ENCODE results near the gene PRDX2.

PRDX2 gene

GRCh38 chr19:12774588-12775555 is 26.7 kb downstream of the PRDX2 start, which contains the start of gene HOOK2:
Gene HOOK2 (minus strand): TSS chr19:12775552. CDS start chr19:12775449, 103 bp downstream.
- H3K18ac ChIP-seq (ENCODE audit: low read length): peak within 1 kb of the TSS; percentile 13
- H2BK15ac ChIP-seq (replicated peaks; ENCODE audit: low read depth): no peak within 1 kb of the TSS
- H2BK120ac ChIP-seq (ENCODE audit: low read depth, low read length): no peak within 1 kb of the TSS
- no peaks in the 10 kb centered on the region for H3K79me2 ChIP-seq (ENCODE audit: control insufficient read depth, insufficient read depth, low read length)
- no peak within 1 kb of the TSS for H2AK5ac ChIP-seq (ENCODE audit: low read length)
- H4K8ac ChIP-seq (ENCODE audit: low read depth, low read length): no peak within 1 kb of the TSS
- peak within 1 kb of the TSS; percentile 15 for H3K27ac ChIP-seq (ENCODE audit: low read depth, low read length)
- no peaks in the 10 kb centered on the region for H3K27me3 ChIP-seq (ENCODE audit: insufficient read depth, low read length, poor library complexity)
- peaks cover 8% of the 10 kb centered on the region for H3K4me1 ChIP-seq (ENCODE audit: control insufficient read depth, low read depth, low read length)
- WGBS (ENCODE audit: extremely low coverage, insufficient coverage, low lambda C conversion rate): no CpG with 5 or more reads among the region's 58 CpGs
- no peaks in the 10 kb centered on the region for H3K79me1 ChIP-seq (ENCODE audit: low read length)
- peak within 1 kb of the TSS; percentile 87 for H3K4me2 ChIP-seq (ENCODE audit: low read length)
- peak within 1 kb of the TSS; percentile 95 for H3K56ac ChIP-seq (ENCODE audit: low read length)
- DNase-seq: peak; percentile 91
- peak within 1 kb of the TSS; percentile 77 for H3K9ac ChIP-seq (ENCODE audit: low read length)
- H2BK5ac ChIP-seq (ENCODE audit: low read length): no peak within 1 kb of the TSS
- H3K23ac ChIP-seq (ENCODE audit: low read length): no peak within 1 kb of the TSS
- peak within 1 kb of the TSS; percentile 45 for H3K4me3 ChIP-seq (ENCODE audit: low read length)
- no peak within 1 kb of the TSS for H4K5ac ChIP-seq (ENCODE audit: low read length)
- no peak within 1 kb of the TSS for H3K4ac ChIP-seq (ENCODE audit: low read depth, low read length)
- no peaks in the 10 kb centered on the region for H3K36me3 ChIP-seq (ENCODE audit: control insufficient read depth, insufficient read depth, low read length)

GRCh38 chr19:12773571-12773970 is 28.0 kb downstream of the PRDX2 start:
- peak; percentile 69 for DNase-seq
- Histone ChIP-seq H3K4me1 (ENCODE audit: control insufficient read depth, low read depth, low read length) (peaks cover 2% of the 10 kb centered on the region), H3K4me2 (ENCODE audit: low read length) (no peak overlapping the region), H3K23ac (ENCODE audit: low read length) (no peak overlapping the region), H3K27ac (ENCODE audit: low read depth, low read length) (no peak overlapping the region), H3K56ac (ENCODE audit: low read length) (no peak overlapping the region), H3K79me1 (ENCODE audit: low read length) (no peaks in the 10 kb centered on the region), H3K79me2 (ENCODE audit: control insufficient read depth, insufficient read depth, low read length) (no peaks in the 10 kb centered on the region), H2BK15ac (replicated peaks; ENCODE audit: low read depth) (no peak overlapping the region), H2BK120ac (ENCODE audit: low read depth, low read length) (no peak overlapping the region), H3K4me3 (ENCODE audit: low read length) (no peak overlapping the region), H2AK5ac (ENCODE audit: low read length) (no peak overlapping the region), H3K36me3 (ENCODE audit: control insufficient read depth, insufficient read depth, low read length) (no peaks in the 10 kb centered on the region), H3K9ac (ENCODE audit: low read length) (no peak overlapping the region), H3K27me3 (ENCODE audit: insufficient read depth, low read length, poor library complexity) (no peaks in the 10 kb centered on the region), H4K5ac (ENCODE audit: low read length) (no peak overlapping the region), H3K4ac (ENCODE audit: low read depth, low read length) (no peak overlapping the region), H2BK5ac (ENCODE audit: low read length) (no peak overlapping the region), H4K8ac (ENCODE audit: low read depth, low read length) (no peak overlapping the region), H3K18ac (ENCODE audit: low read length) (no peak overlapping the region)
- WGBS (ENCODE audit: extremely low coverage, insufficient coverage, low lambda C conversion rate): no CpG with 5 or more reads among the region's 2 CpGs

DNA sequence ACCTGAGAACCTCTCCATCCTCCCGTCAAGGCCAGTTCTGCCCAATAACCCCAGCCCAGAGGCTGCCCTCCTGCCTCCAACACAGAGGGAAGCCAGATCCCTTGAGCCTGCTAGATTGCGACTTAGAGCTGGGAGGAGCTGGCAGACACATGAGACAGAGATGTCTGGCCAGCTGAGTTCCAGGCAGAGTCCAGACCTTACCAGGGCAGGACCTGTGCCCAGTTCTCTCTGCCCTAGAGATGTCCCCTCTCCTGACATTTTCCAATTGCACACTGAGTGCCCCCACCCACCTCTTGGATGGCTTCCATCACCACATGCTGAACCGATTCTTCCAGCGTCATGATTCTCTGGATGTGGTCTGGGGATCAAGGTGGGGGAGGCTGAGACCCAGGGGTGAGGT is 29.3 kb downstream of the PRDX2 start:
- Histone ChIP-seq H3K23ac (ENCODE audit: low read length) (no peak overlapping the region), H3K27ac (ENCODE audit: low read depth, low read length) (no peak overlapping the region), H3K4ac (ENCODE audit: low read depth, low read length) (no peak overlapping the region), H2AK5ac (ENCODE audit: low read length) (no peak overlapping the region), H3K27me3 (ENCODE audit: insufficient read depth, low read length, poor library complexity) (no peaks in the 10 kb centered on the region), H2BK120ac (ENCODE audit: low read depth, low read length) (no peak overlapping the region), H2BK15ac (replicated peaks; ENCODE audit: low read depth) (no peak overlapping the region), H3K79me2 (ENCODE audit: control insufficient read depth, insufficient read depth, low read length) (no peaks in the 10 kb centered on the region), H2BK5ac (ENCODE audit: low read length) (no peak overlapping the region), H3K56ac (ENCODE audit: low read length) (no peak overlapping the region), H3K4me2 (ENCODE audit: low read length) (no peak overlapping the region), H3K79me1 (ENCODE audit: low read length) (no peaks in the 10 kb centered on the region), H3K4me3 (ENCODE audit: low read length) (no peak overlapping the region), H3K4me1 (ENCODE audit: control insufficient read depth, low read depth, low read length) (no peaks in the 10 kb centered on the region), H4K8ac (ENCODE audit: low read depth, low read length) (no peak overlapping the region), H4K5ac (ENCODE audit: low read length) (no peak overlapping the region), H3K36me3 (ENCODE audit: control insufficient read depth, insufficient read depth, low read length) (no peaks in the 10 kb centered on the region), H3K18ac (ENCODE audit: low read length) (no peak overlapping the region), H3K9ac (ENCODE audit: low read length) (no peak overlapping the region)
- no peak for DNase-seq
- no CpG with 5 or more reads among the region's 4 CpGs for WGBS (ENCODE audit: extremely low coverage, insufficient coverage, low lambda C conversion rate)

DNA sequence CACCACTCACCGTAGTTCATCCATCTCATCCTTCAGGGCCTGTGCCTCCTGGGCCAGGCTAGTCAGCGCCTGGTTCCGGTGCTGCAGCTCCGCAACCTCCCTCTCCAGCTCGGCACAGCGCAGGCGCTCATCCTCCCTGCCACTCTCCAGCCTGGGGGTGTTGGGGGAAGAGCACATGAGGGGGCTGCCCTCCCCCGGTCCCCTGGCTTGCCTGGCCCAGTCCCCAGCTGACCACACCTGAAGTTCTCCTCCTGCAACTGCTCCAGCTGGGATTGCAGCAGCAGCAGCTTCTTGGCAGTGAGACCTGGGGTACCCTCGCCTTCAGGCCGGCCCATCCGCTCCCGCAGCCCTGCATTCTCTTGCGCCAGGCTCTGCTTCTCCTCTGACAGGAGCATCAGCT is 30.7 kb downstream of the PRDX2 start:
- no peak for DNase-seq
- H3K4me3 ChIP-seq (ENCODE audit: low read length): no peak overlapping the region
- no peak overlapping the region for H2BK120ac ChIP-seq (ENCODE audit: low read depth, low read length)
- no peaks in the 10 kb centered on the region for H3K79me1 ChIP-seq (ENCODE audit: low read length)
- H3K27me3 ChIP-seq (ENCODE audit: insufficient read depth, low read length, poor library complexity): no peaks in the 10 kb centered on the region
- no peak overlapping the region for H2AK5ac ChIP-seq (ENCODE audit: low read length)
- H2BK5ac ChIP-seq (ENCODE audit: low read length): no peak overlapping the region
- no peaks in the 10 kb centered on the region for H3K4me1 ChIP-seq (ENCODE audit: control insufficient read depth, low read depth, low read length)
- H2BK15ac ChIP-seq (replicated peaks; ENCODE audit: low read depth): no peak overlapping the region
- no peaks in the 10 kb centered on the region for H3K36me3 ChIP-seq (ENCODE audit: control insufficient read depth, insufficient read depth, low read length)
- WGBS (ENCODE audit: extremely low coverage, insufficient coverage, low lambda C conversion rate): no CpG with 5 or more reads among the region's 13 CpGs
- no peak overlapping the region for H3K9ac ChIP-seq (ENCODE audit: low read length)
- H3K56ac ChIP-seq (ENCODE audit: low read length): no peak overlapping the region
- no peak overlapping the region for H4K5ac ChIP-seq (ENCODE audit: low read length)
- no peaks in the 10 kb centered on the region for H3K79me2 ChIP-seq (ENCODE audit: control insufficient read depth, insufficient read depth, low read length)
- no peak overlapping the region for H4K8ac ChIP-seq (ENCODE audit: low read depth, low read length)
- no peak overlapping the region for H3K18ac ChIP-seq (ENCODE audit: low read length)
- H3K4ac ChIP-seq (ENCODE audit: low read depth, low read length): no peak overlapping the region
- H3K27ac ChIP-seq (ENCODE audit: low read depth, low read length): no peak overlapping the region
- H3K4me2 ChIP-seq (ENCODE audit: low read length): no peak overlapping the region
- no peak overlapping the region for H3K23ac ChIP-seq (ENCODE audit: low read length)

- no peak overlapping the region for H3K18ac ChIP-seq (ENCODE audit: low read length)
- H4K5ac ChIP-seq (ENCODE audit: low read length): no peak overlapping the region
- WGBS (ENCODE audit: extremely low coverage, insufficient coverage, low lambda C conversion rate): no CpG with 5 or more reads among the region's 37 CpGs
- H3K9ac ChIP-seq (ENCODE audit: low read length): peak overlapping the region; percentile 12
- no peak overlapping the region for H3K56ac ChIP-seq (ENCODE audit: low read length)
- H3K27ac ChIP-seq (ENCODE audit: low read depth, low read length): no peak overlapping the region
- peak; percentile 84 for DNase-seq
- H2AK5ac ChIP-seq (ENCODE audit: low read length): no peak overlapping the region
- H2BK120ac ChIP-seq (ENCODE audit: low read depth, low read length): no peak overlapping the region
- H3K27me3 ChIP-seq (ENCODE audit: insufficient read depth, low read length, poor library complexity): no peaks in the 10 kb centered on the region
- H3K79me2 ChIP-seq (ENCODE audit: control insufficient read depth, insufficient read depth, low read length): no peaks in the 10 kb centered on the region
- no peak overlapping the region for H4K8ac ChIP-seq (ENCODE audit: low read depth, low read length)
- H3K4me3 ChIP-seq (ENCODE audit: low read length): no peak overlapping the region
- H3K36me3 ChIP-seq (ENCODE audit: control insufficient read depth, insufficient read depth, low read length): peaks cover under 1% of the 10 kb centered on the region
- no peak overlapping the region for H2BK5ac ChIP-seq (ENCODE audit: low read length)
- no peaks in the 10 kb centered on the region for H3K4me1 ChIP-seq (ENCODE audit: control insufficient read depth, low read depth, low read length)
- no peak overlapping the region for H2BK15ac ChIP-seq (replicated peaks; ENCODE audit: low read depth)
- H3K4ac ChIP-seq (ENCODE audit: low read depth, low read length): no peak overlapping the region
- no peaks in the 10 kb centered on the region for H3K79me1 ChIP-seq (ENCODE audit: low read length)
- no peak overlapping the region for H3K4me2 ChIP-seq (ENCODE audit: low read length)
- no peak overlapping the region for H3K23ac ChIP-seq (ENCODE audit: low read length)
These were observed 31.9 kb downstream of the PRDX2 start for GRCh38 chr19:12769689-12770088.
